Endothelial cell of umbilical vein (primary cell): ENCODE data around the gene NCKAP5. TPM values are rescaled to one million over a fixed set of nuclear protein-coding genes. Genes with fewer than 3 reads are reported as not detected.

Source experiments
- BruUV-seq: library from RNA; stranded (reverse); fragments of 400-500 nt; replicated peaks from 2 replicates; lab custom pipeline; 2021; lab: Mats Ljungman, UMichigan
- CTCF ChIA-PET: fragments of 300-600, 350-600 bp; sonication (Branson Sonifier 250); formaldehyde crosslinking; loops from one replicate; lab custom pipeline; 2021; ENCODE audit warnings: antibody characterized with exemption, inconsistent platforms; lab: Charles Lee
- POLR2A ChIA-PET: fragments of 300-600, 350-600 bp; sonication (Branson Sonifier 250); formaldehyde crosslinking; loops from one replicate; lab custom pipeline; 2021; ENCODE audit warnings: antibody characterized with exemption, inconsistent platforms; lab: Charles Lee
- DNase-seq: peaks from one replicate; pipeline ENCODE4 v3.0.0-alpha.2; 2011; ENCODE audit warnings: low read depth, low spot score
- FAIRE-seq: peaks from 2 replicates; lab custom pipeline; 2011; peaks lifted over from hg19 to GRCh38; lab: Jason Lieb, UNC
- H2AFZ ChIP-seq: 2 replicates; pipeline ENCODE4 v1.6.0; 2012; ENCODE audit warnings: low read depth, low read length, control low read depth, inconsistent platforms
- H3K27ac ChIP-seq: 2 replicates; pipeline ENCODE4 v1.5.1; 2011; ENCODE audit warnings: low read depth, mild to moderate bottlenecking, control low read depth, low read length, moderate library complexity; ENCODE audit not compliant: insufficient read depth
- H3K27me3 ChIP-seq, 2 experiments: 2 replicates each; pipeline versions ENCODE4 v1.6.0 to v1.6.1; 2011; ENCODE audit warnings: low read length in 2 of 2, mixed read lengths in 1 of 2; ENCODE audit not compliant: control insufficient read depth in 2 of 2, insufficient read depth in 2 of 2
- H3K36me3 ChIP-seq, 2 experiments: 2 replicates in 1 of 2; 3 replicates in 1 of 2; pipeline ENCODE4 v1.5.1; 2011; ENCODE audit warnings: low read length in 2 of 2, mild to moderate bottlenecking in 1 of 2, moderate library complexity in 1 of 2; ENCODE audit not compliant: control insufficient read depth in 2 of 2, insufficient read depth in 2 of 2; ENCODE audit errors: extremely low read depth in 1 of 2
- H3K4me1 ChIP-seq: 3 replicates; pipeline ENCODE4 v1.5.1; 2011; ENCODE audit warnings: mild to moderate bottlenecking, low read length; ENCODE audit not compliant: control insufficient read depth, insufficient read depth; ENCODE audit errors: extremely low read depth
- H3K4me2 ChIP-seq: 2 replicates; pipeline ENCODE4 v1.6.1; 2011; ENCODE audit warnings: low read length, control low read depth, mixed read lengths; ENCODE audit not compliant: insufficient read depth
- H3K4me3 ChIP-seq, 3 experiments: fragments of 200-600 bp in 1 of 3; sonication (generic), shearing (Covaris generic) in 1 of 3; replicated peaks in 1 of 3; 2 replicates each; pipeline ENCODE4 v1.5.1; 2011 to 2016; ENCODE audit warnings: control low read depth in 3 of 3, low read length in 3 of 3, mild to moderate bottlenecking in 2 of 3, inconsistent platforms in 1 of 3, low read depth in 1 of 3, moderate library complexity in 1 of 3; ENCODE audit not compliant: insufficient read depth in 1 of 3
- H3K79me2 ChIP-seq: 2 replicates; pipeline ENCODE4 v1.6.0; 2012; ENCODE audit warnings: low read length, inconsistent platforms; ENCODE audit not compliant: control insufficient read depth, insufficient read depth
- H3K9ac ChIP-seq: replicated peaks from 2 replicates; pipeline ENCODE3; 2011; ENCODE audit warnings: low read length, control low read depth; ENCODE audit not compliant: insufficient read depth; ENCODE audit errors: extremely low read depth
- H3K9me1 ChIP-seq: replicated peaks from 3 replicates; pipeline ENCODE4 v1.6.0; 2011; ENCODE audit warnings: mild to moderate bottlenecking, low read length; ENCODE audit not compliant: control insufficient read depth, insufficient read depth; ENCODE audit errors: extremely low read depth
- H3K9me3 ChIP-seq: replicated peaks from 2 replicates; pipeline ENCODE4 v1.5.1; 2012; ENCODE audit warnings: low read length, inconsistent platforms; ENCODE audit not compliant: control insufficient read depth, insufficient read depth
- H4K20me1 ChIP-seq: replicated peaks from 2 replicates; pipeline ENCODE3; 2011; ENCODE audit warnings: mild to moderate bottlenecking, low read length; ENCODE audit not compliant: control insufficient read depth, insufficient read depth; ENCODE audit errors: extremely low read depth
- CTCF ChIP-seq, 2 donors: IDR thresholded peaks; 1 replicate in 1 of 2; 2 replicates in 1 of 2; pipeline ENCODE4 v1.5.1; 2011; ENCODE audit warnings: low read length in 2 of 2, mild to moderate bottlenecking in 2 of 2, moderate library complexity in 2 of 2, control low read depth in 1 of 2, inconsistent platforms in 1 of 2, low read depth in 1 of 2; ENCODE audit not compliant: insufficient read depth in 1 of 2; ENCODE audit errors: extremely low read depth in 1 of 2
- EZH2 ChIP-seq: IDR thresholded peaks from 2 replicates; pipeline ENCODE4 v1.6.1; 2012; ENCODE audit warnings: borderline replicate concordance, low read depth, mild to moderate bottlenecking, moderate library complexity, low read length, inconsistent platforms; ENCODE audit not compliant: severe bottlenecking
- FOS ChIP-seq: IDR thresholded peaks from 2 replicates; pipeline ENCODE4 v1.6.1; 2011; ENCODE audit warnings: mild to moderate bottlenecking, low read length, moderate library complexity, borderline replicate concordance; ENCODE audit not compliant: insufficient read depth
- GATA2 ChIP-seq: IDR thresholded peaks from 2 replicates; pipeline ENCODE4 v1.7.0; 2011; ENCODE audit warnings: low read depth, mild to moderate bottlenecking, moderate library complexity, mixed read lengths, low read length; ENCODE audit not compliant: insufficient read length, insufficient read depth
- JUN ChIP-seq: IDR thresholded peaks from 2 replicates; pipeline ENCODE4 v1.6.1; 2011; ENCODE audit warnings: borderline replicate concordance, low read depth; ENCODE audit not compliant: insufficient read length, insufficient read depth
- MAX ChIP-seq: IDR thresholded peaks from 2 replicates; pipeline ENCODE4 v1.6.1; 2011; ENCODE audit not compliant: insufficient read depth, insufficient read length
- MYC ChIP-seq: IDR thresholded peaks from one replicate; pipeline ENCODE4 v1.6.1; 2011; ENCODE audit warnings: mild to moderate bottlenecking, low read depth, low read length
- POLR2A ChIP-seq: IDR thresholded peaks from 2 replicates; pipeline ENCODE4 v1.6.1; 2012; ENCODE audit warnings: low read depth, mild to moderate bottlenecking, control low read depth, low read length
- POLR2AphosphoS5 ChIP-seq: IDR thresholded peaks from 2 replicates; pipeline ENCODE4 v1.6.1; 2012; ENCODE audit warnings: low read depth, mild to moderate bottlenecking, control low read depth, low read length, moderate library complexity; ENCODE audit not compliant: insufficient read depth
- dilution Hi-C: fragments of 300-500 bp; cut with MboI; formaldehyde crosslinking; loops from one replicate; pipeline ENCODE4 v1.15.0; 2019; ENCODE audit warnings: low sequenced_read_pairs; ENCODE audit not compliant: extremely low pct_ligation_motif_present
- intact Hi-C: fragments of 100-400 bp; cut with micrococcal nuclease; formaldehyde crosslinking; loops from one replicate; pipeline ENCODE4 v1.10.0; 2022
- polyA plus RNA-seq, 4 experiments: library from polyadenylated mRNA; depleted of rRNA in 3 of 4; stranded (reverse) in 3 of 4; unstranded in 1 of 4; fragments of >200 nt; gene quantifications; 2 replicates each; pipeline versions ENCODE4 v1.2.1 to v1.2.3, GENCODE V29; 2011 to 2012; ENCODE audit warnings: missing spikeins in 1 of 4
- small RNA-seq: library from RNA; depleted of rRNA; stranded (forward); fragments of <200 nt; gene quantifications from one replicate; pipeline ENCODE3, GENCODE V24; 2012; ENCODE audit warnings: low replicate concordance, low read depth; ENCODE audit not compliant: insufficient read depth, insufficient read length
- total RNA-seq: library from RNA; stranded (reverse); gene quantifications from 2 replicates; pipeline ENCODE4 v1.2.3, GENCODE V29; 2021

The NCKAP5 gene
- total and polyA plus RNA-seq, 2 donors (not counting 3 experiments of a cell fraction or from before 2014, with no cell fraction given) = 0.47 to 3.3 TPM

- DNase-seq = peak; percentile 4
- no TSS peak for BruUV-seq
- Histone ChIP-seq H3K4me2 (no peak overlapping the region), H3K9me1 (no peaks in the 10 kb centered on the region), H3K4me3 (no peak overlapping the region), H3K27ac (no peak overlapping the region), H3K27me3 (no peaks in the 10 kb centered on the region), H3K4me1 (no peaks in the 10 kb centered on the region), H3K9me3 (no peaks in the 10 kb centered on the region), H4K20me1 (no peaks in the 10 kb centered on the region), H3K9ac (no peak overlapping the region), H2AFZ (no peak overlapping the region), H3K36me3 (no peaks in the 10 kb centered on the region), H3K79me2 (no peaks in the 10 kb centered on the region)
- CTCF ChIA-PET = interaction anchor here (1.5 kb wide), 1 partner anchor 72 kb away, joined by 3 read pairs; no protein-coding TSS in a partner anchor
- no peak for FAIRE-seq
- TF ChIP-seq FOS = no peak
- no peak for TF ChIP-seq GATA2
- no peak for TF ChIP-seq MYC
- TF ChIP-seq EZH2 = no peak
- no peak for TF ChIP-seq CTCF (IDR thresholded peaks at IDR 0.05; ENCODE audit: extremely low read depth in 1 of 2, insufficient read depth in 1 of 2, low read depth in 1 of 2, low read length in 2 of 2)
- no peak for TF ChIP-seq MAX
- no peak for TF ChIP-seq JUN
- TF ChIP-seq POLR2A = no peak
- TF ChIP-seq POLR2AphosphoS5 = no peak
- POLR2A ChIA-PET = no interaction called here
- intact Hi-C loops = no loop called here
- dilution Hi-C loops = no loop called here
Measured at GRCh38 chr2:132623096-132623839, 945.0 kb downstream of the NCKAP5 start.

Small RNA genes within 50 kb of the gene (small RNA-seq; reads per million reads assigned to genes)
- gene AC016909.1 (not detected), gene RN7SKP154 (not detected), gene RNU6-579P (not detected)
